K562 (cell line): ENCODE measurements around the gene SMYD2. TPM values are rescaled to one million over a fixed set of nuclear protein-coding genes. Genes with fewer than 3 reads are reported as not detected.

Source experiments
- HCFC1 ChIP-seq: IDR thresholded peaks from 2 replicates; pipeline ENCODE4 v1.6.1; 2012; ENCODE audit warnings: low read depth, low read length, improper control_type of control experiment
- HEY1 ChIP-seq: fragments of 250-450 bp; sonication (Bioruptor Pico); IDR thresholded peaks from 2 replicates; pipeline ENCODE4 v1.5.0; 2020; ENCODE audit warnings: mild to moderate bottlenecking, moderate library complexity, borderline replicate concordance
- HNRNPH1 ChIP-seq: fragments of 200-400 bp; formaldehyde crosslinking; optimal IDR thresholded peaks from 2 replicates; pipeline ENCODE3; 2017; ENCODE audit warnings: low read depth, mild to moderate bottlenecking, low read length, moderate library complexity
- MCM7 ChIP-seq, 2 experiments: fragments of 450-650 bp; IDR thresholded peaks; 2 replicates each; pipeline ENCODE4 v1.6.1; 2016 to 2018
- MECOM ChIP-seq: fragments of 250-450 bp; sonication (Bioruptor Pico); IDR thresholded peaks from 2 replicates; pipeline ENCODE4 v1.8.0; 2022; ENCODE audit warnings: inconsistent platforms
- MXI1 ChIP-seq: IDR thresholded peaks from 2 replicates; pipeline ENCODE4 v1.6.1; 2011; ENCODE audit warnings: low read depth, mild to moderate bottlenecking, improper control_type of control experiment, low read length
- MYBL2 ChIP-seq, 2 experiments: fragments of 450-650 bp in 1 of 2; sonication (generic) in 1 of 2; formaldehyde crosslinking in 1 of 2; IDR thresholded peaks; 2 replicates each; pipeline versions ENCODE4 v1.6.1 to v1.8.1; 2017 to 2022; ENCODE audit warnings: borderline replicate concordance in 1 of 2, inconsistent platforms in 1 of 2, low read depth in 1 of 2, mild to moderate bottlenecking in 1 of 2, missing genetic modification reagents in 1 of 2, moderate library complexity in 1 of 2
- OTX1 ChIP-seq: fragments of 450-650 bp; formaldehyde crosslinking; IDR thresholded peaks from 2 replicates; pipeline ENCODE4 v1.4.0; 2022; ENCODE audit warnings: mild to moderate bottlenecking
- SMARCE1 ChIP-seq: fragments of 450-650 bp; IDR thresholded peaks from 2 replicates; pipeline ENCODE4 v1.7.1; 2016; ENCODE audit warnings: mild to moderate bottlenecking
- SREBF1 ChIP-seq: fragments of 150-350 bp; IDR thresholded peaks from 2 replicates; pipeline ENCODE4 v1.6.1; 2014; ENCODE audit warnings: antibody characterized with exemption, low read depth, low read length, borderline replicate concordance
- SRSF9 ChIP-seq: fragments of 200-400 bp; formaldehyde crosslinking; IDR thresholded peaks from 2 replicates; pipeline ENCODE4 v1.6.1; 2017; ENCODE audit warnings: low read depth, low read length, borderline replicate concordance
- XRCC5 ChIP-seq: fragments of 200-400 bp; formaldehyde crosslinking; IDR thresholded peaks from 2 replicates; pipeline ENCODE4 v1.6.1; 2017; ENCODE audit warnings: low read depth, mild to moderate bottlenecking, low read length
- ZNF274 ChIP-seq: IDR thresholded peaks from 2 replicates; pipeline ENCODE4 v1.6.1; 2011; ENCODE audit warnings: low read depth, mild to moderate bottlenecking, low read length, moderate library complexity, borderline replicate concordance
- ZNF41 ChIP-seq: fragments of 250-450 bp; sonication (Bioruptor Pico); conservative IDR thresholded peaks from 2 replicates; pipeline ENCODE4 v1.4.0; 2020; ENCODE audit warnings: mild to moderate bottlenecking
- ZNF707 ChIP-seq: fragments of 250-450 bp; sonication (Bioruptor Pico); conservative IDR thresholded peaks from 2 replicates; pipeline ENCODE4 v1.8.0; 2022; ENCODE audit warnings: inconsistent platforms, mild to moderate bottlenecking, moderate library complexity
- ZNF830 ChIP-seq: fragments of 250-450 bp; sonication (Bioruptor Pico); IDR thresholded peaks from 2 replicates; pipeline ENCODE4 v1.5.0; 2021; ENCODE audit warnings: mild to moderate bottlenecking
- polyA plus RNA-seq, 8 experiments: library from polyadenylated mRNA; depleted of rRNA in 4 of 8; stranded (reverse) in 5 of 8; unstranded in 3 of 8; fragments of >200 nt; fragmentation: Nextera tagmentation in 2 of 8; fragmentation: Illumina TruSeq in 1 of 8; extraction: Ambion mirVana in 2 of 8; extraction: Trizol in 1 of 8; gene quantifications; 2 replicates each; pipeline versions ENCODE4 v1.2.1 to v1.2.3, GENCODE V29; 2011 to 2014; ENCODE audit warnings: inconsistent platforms in 1 of 8, missing spikeins in 1 of 8
- total RNA-seq, 7 experiments: library from RNA; depleted of rRNA in 6 of 7; stranded (reverse); fragments of >200 nt in 6 of 7; fragmentation: Illumina TruSeq in 2 of 7; extraction: Trizol in 2 of 7; gene quantifications; 2 replicates each; pipeline versions ENCODE4 v1.2.1 to v1.2.3, GENCODE V29; 2011 to 2021; ENCODE audit warnings: low replicate concordance in 1 of 7
- TF ChIP-seq, protein P1 (sequence below): sonication (generic); formaldehyde crosslinking; IDR thresholded peaks from 2 replicates; pipeline ENCODE4 v1.8.1; 2022; ENCODE audit warnings: missing genetic modification reagents
- TF ChIP-seq, protein P2 (sequence below): fragments of 450-650 bp; formaldehyde crosslinking; IDR thresholded peaks from 2 replicates; pipeline ENCODE4 v1.4.0; 2022; ENCODE audit warnings: mild to moderate bottlenecking, moderate library complexity
- TF ChIP-seq, protein P3 (sequence below): sonication (generic); formaldehyde crosslinking; IDR thresholded peaks from 2 replicates; pipeline ENCODE4 v1.8.0; 2023; ENCODE audit warnings: mild to moderate bottlenecking, missing genetic modification reagents
- TF ChIP-seq, protein P4 (sequence below), 2 experiments: fragments of 200-800 bp in 1 of 2; sonication (Bioruptor generic) in 1 of 2; sonication (generic) in 1 of 2; formaldehyde crosslinking in 1 of 2; IDR thresholded peaks in 1 of 2; conservative IDR thresholded peaks in 1 of 2; 2 replicates each; pipeline versions ENCODE4 v1.5.0 to v1.6.1; 2016 to 2020; ENCODE audit warnings: missing compliant biosample characterization in 1 of 2, missing genetic modification characterization in 1 of 2, missing genetic modification reagents in 1 of 2

Gene SMYD2
- total and polyA plus RNA-seq, 9 of the 15 experiments (the other 6 are each of a cell fraction or from before 2014, with no cell fraction given): 13.8 to 81.3 (median 39.9) TPM

DNA sequence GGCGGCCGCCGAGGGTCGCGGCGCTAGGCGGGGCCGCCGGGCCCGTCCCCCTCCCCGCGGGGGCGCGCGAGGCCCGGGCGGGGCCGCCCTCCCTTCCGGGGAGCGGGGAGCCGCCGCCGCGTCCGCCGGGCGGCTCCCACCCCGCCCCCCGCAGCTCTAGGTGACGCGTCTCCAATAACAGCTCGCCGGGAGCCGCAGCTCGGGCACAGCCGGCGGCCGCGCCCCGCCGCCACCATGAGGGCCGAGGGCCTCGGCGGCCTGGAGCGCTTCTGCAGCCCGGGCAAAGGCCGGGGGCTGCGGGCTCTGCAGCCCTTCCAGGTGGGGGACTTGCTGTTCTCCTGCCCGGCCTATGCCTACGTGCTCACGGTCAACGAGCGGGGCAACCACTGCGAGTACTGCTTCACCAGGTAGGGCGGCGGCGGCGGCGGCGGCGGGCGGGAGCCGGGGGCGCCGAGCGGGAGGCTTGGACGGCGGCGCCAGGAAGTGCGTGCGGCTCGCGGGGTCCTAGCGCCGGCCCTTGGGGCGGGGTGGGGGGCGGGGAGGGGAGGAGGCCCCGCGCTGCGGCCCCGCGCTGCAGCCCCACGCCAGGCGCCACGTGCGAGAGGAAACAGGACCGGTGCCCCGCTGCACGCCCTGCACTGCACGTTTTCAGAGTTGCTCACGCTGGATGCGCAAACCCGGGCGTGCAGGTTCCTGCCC lies at the start of gene SMYD2 (continued):
- TF ChIP-seq, protein P1, sequence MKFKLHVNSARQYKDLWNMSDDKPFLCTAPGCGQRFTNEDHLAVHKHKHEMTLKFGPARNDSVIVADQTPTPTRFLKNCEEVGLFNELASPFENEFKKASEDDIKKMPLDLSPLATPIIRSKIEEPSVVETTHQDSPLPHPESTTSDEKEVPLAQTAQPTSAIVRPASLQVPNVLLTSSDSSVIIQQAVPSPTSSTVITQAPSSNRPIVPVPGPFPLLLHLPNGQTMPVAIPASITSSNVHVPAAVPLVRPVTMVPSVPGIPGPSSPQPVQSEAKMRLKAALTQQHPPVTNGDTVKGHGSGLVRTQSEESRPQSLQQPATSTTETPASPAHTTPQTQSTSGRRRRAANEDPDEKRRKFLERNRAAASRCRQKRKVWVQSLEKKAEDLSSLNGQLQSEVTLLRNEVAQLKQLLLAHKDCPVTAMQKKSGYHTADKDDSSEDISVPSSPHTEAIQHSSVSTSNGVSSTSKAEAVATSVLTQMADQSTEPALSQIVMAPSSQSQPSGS: no peak
- no peak for TF ChIP-seq ZNF830 (CRISPR knock-in tag)
- TF ChIP-seq ZNF274: no peak
- TF ChIP-seq HCFC1: no peak
- TF ChIP-seq, protein P2, sequence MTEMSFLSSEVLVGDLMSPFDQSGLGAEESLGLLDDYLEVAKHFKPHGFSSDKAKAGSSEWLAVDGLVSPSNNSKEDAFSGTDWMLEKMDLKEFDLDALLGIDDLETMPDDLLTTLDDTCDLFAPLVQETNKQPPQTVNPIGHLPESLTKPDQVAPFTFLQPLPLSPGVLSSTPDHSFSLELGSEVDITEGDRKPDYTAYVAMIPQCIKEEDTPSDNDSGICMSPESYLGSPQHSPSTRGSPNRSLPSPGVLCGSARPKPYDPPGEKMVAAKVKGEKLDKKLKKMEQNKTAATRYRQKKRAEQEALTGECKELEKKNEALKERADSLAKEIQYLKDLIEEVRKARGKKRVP (CRISPR knock-in tag): no peak
- no peak for TF ChIP-seq MYBL2 (IDR thresholded peaks at IDR 0.05; ENCODE audit: low read depth)
- TF ChIP-seq MYBL2 (CRISPR knock-in tag; IDR thresholded peaks at IDR 0.05; ENCODE audit: borderline replicate concordance): no peak
- TF ChIP-seq, protein P3, sequence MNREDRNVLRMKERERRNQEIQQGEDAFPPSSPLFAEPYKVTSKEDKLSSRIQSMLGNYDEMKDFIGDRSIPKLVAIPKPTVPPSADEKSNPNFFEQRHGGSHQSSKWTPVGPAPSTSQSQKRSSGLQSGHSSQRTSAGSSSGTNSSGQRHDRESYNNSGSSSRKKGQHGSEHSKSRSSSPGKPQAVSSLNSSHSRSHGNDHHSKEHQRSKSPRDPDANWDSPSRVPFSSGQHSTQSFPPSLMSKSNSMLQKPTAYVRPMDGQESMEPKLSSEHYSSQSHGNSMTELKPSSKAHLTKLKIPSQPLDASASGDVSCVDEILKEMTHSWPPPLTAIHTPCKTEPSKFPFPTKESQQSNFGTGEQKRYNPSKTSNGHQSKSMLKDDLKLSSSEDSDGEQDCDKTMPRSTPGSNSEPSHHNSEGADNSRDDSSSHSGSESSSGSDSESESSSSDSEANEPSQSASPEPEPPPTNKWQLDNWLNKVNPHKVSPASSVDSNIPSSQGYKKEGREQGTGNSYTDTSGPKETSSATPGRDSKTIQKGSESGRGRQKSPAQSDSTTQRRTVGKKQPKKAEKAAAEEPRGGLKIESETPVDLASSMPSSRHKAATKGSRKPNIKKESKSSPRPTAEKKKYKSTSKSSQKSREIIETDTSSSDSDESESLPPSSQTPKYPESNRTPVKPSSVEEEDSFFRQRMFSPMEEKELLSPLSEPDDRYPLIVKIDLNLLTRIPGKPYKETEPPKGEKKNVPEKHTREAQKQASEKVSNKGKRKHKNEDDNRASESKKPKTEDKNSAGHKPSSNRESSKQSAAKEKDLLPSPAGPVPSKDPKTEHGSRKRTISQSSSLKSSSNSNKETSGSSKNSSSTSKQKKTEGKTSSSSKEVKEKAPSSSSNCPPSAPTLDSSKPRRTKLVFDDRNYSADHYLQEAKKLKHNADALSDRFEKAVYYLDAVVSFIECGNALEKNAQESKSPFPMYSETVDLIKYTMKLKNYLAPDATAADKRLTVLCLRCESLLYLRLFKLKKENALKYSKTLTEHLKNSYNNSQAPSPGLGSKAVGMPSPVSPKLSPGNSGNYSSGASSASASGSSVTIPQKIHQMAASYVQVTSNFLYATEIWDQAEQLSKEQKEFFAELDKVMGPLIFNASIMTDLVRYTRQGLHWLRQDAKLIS: no peak; the same call in 1 of the 2 replicates
- TF ChIP-seq, protein P4, sequence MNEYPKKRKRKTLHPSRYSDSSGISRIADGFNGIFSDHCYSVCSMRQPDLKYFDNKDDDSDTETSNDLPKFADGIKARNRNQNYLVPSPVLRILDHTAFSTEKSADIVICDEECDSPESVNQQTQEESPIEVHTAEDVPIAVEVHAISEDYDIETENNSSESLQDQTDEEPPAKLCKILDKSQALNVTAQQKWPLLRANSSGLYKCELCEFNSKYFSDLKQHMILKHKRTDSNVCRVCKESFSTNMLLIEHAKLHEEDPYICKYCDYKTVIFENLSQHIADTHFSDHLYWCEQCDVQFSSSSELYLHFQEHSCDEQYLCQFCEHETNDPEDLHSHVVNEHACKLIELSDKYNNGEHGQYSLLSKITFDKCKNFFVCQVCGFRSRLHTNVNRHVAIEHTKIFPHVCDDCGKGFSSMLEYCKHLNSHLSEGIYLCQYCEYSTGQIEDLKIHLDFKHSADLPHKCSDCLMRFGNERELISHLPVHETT (CRISPR knock-in tag; conservative IDR thresholded peaks at IDR 0.05 in 1 of 2, IDR thresholded peaks at IDR 0.05 in 1 of 2): peak in 1 of 2 experiments; percentile 81; a peak in 2 of 4 replicates
- TF ChIP-seq XRCC5: no peak
- no peak for TF ChIP-seq HEY1 (CRISPR knock-in tag)
- TF ChIP-seq OTX1 (CRISPR knock-in tag): no peak
- no peak for TF ChIP-seq SMARCE1
- no peak for TF ChIP-seq HNRNPH1
- TF ChIP-seq MCM7 (IDR thresholded peaks at IDR 0.05): no peak
- no peak for TF ChIP-seq SREBF1
- TF ChIP-seq ZNF707 (CRISPR knock-in tag): no peak
- TF ChIP-seq SRSF9: no peak
- TF ChIP-seq MECOM (CRISPR knock-in tag): no peak
- TF ChIP-seq ZNF41 (CRISPR knock-in tag): no peak
- peak; percentile 85 for TF ChIP-seq MXI1
